Memory B cell (primary cell): ENCODE data around the gene MED17.

ENCODE experiments used
- ATAC-seq: fragments of 150-1000 bp; cut with Tn5 transposase; 2 replicates; pipeline ENCODE4 v1.10.0; 2021; ENCODE audit warnings: low read depth, mild to moderate bottlenecking, moderate library complexity
- DNase-seq, 2 donors: peaks; one replicate each; pipeline ENCODE4 v3.0.0; 2022; ENCODE audit warnings: low spot score in 2 of 2
- H3K27ac Mint-ChIP-seq: one replicate; pipeline ENCODE4 v1.8.0; 2022; ENCODE audit warnings: mild to moderate bottlenecking, moderate library complexity, mixed read lengths
- H3K27me3 Mint-ChIP-seq: one replicate; pipeline ENCODE4 v1.8.0; 2022; ENCODE audit warnings: mixed read lengths
- H3K36me3 Mint-ChIP-seq: one replicate; pipeline ENCODE4 v1.8.0; 2022; ENCODE audit warnings: mild to moderate bottlenecking, mixed read lengths
- H3K4me1 Mint-ChIP-seq: one replicate; pipeline ENCODE4 v1.8.0; 2022; ENCODE audit warnings: mixed read lengths
- H3K4me3 Mint-ChIP-seq: one replicate; pipeline ENCODE4 v1.8.0; 2022; ENCODE audit warnings: mild to moderate bottlenecking, moderate library complexity, mixed read lengths
- H3K9me3 Mint-ChIP-seq: one replicate; pipeline ENCODE4 v1.8.0; 2022; ENCODE audit warnings: mixed read lengths

The MED17 gene

GRCh38 chr11:93840981-93841380, 56.9 kb downstream of the MED17 start:
- no peak for ATAC-seq
- H3K36me3 Mint-ChIP-seq: no peaks in the 10 kb centered on the region
- no peak overlapping the region for H3K27ac Mint-ChIP-seq
- no peaks in the 10 kb centered on the region for H3K4me1 Mint-ChIP-seq
- H3K27me3 Mint-ChIP-seq: peaks cover 2% of the 10 kb centered on the region
- no peak for DNase-seq
- H3K9me3 Mint-ChIP-seq: no peaks in the 10 kb centered on the region
- H3K4me3 Mint-ChIP-seq: no peak overlapping the region

GRCh38 chr11:93841446-93841845, 57.4 kb downstream of the MED17 start:
- no peaks in the 10 kb centered on the region for H3K36me3 Mint-ChIP-seq
- peaks cover 4% of the 10 kb centered on the region for H3K27me3 Mint-ChIP-seq
- H3K9me3 Mint-ChIP-seq: no peaks in the 10 kb centered on the region
- H3K27ac Mint-ChIP-seq: no peak overlapping the region
- DNase-seq (no peak), ATAC-seq (no peak)
- H3K4me3 Mint-ChIP-seq: no peak overlapping the region
- no peaks in the 10 kb centered on the region for H3K4me1 Mint-ChIP-seq

- Mint-ChIP-seq H3K27me3 (peaks cover 4% of the 10 kb centered on the region), H3K4me1 (no peaks in the 10 kb centered on the region), H3K36me3 (no peaks in the 10 kb centered on the region), H3K27ac (no peak overlapping the region), H3K9me3 (no peaks in the 10 kb centered on the region), H3K4me3 (no peak overlapping the region)
- DNase-seq: no peak
- no peak for ATAC-seq
Observed at GRCh38 chr11:93842034-93842433, 58.0 kb downstream of the MED17 start.

- no peak overlapping the region for H3K27ac Mint-ChIP-seq
- H3K9me3 Mint-ChIP-seq: no peaks in the 10 kb centered on the region
- no peaks in the 10 kb centered on the region for H3K36me3 Mint-ChIP-seq
- no peak overlapping the region for H3K4me3 Mint-ChIP-seq
- DNase-seq: no peak
- H3K4me1 Mint-ChIP-seq: no peaks in the 10 kb centered on the region
- H3K27me3 Mint-ChIP-seq: peaks cover 4% of the 10 kb centered on the region
- ATAC-seq: no peak
Observed at GRCh38 chr11:93842461-93842860, 58.4 kb downstream of the MED17 start.

- no peak for DNase-seq
- H3K9me3 Mint-ChIP-seq: no peaks in the 10 kb centered on the region
- H3K4me3 Mint-ChIP-seq: no peak overlapping the region
- H3K36me3 Mint-ChIP-seq: no peaks in the 10 kb centered on the region
- ATAC-seq: no peak
- no peaks in the 10 kb centered on the region for H3K4me1 Mint-ChIP-seq
- H3K27me3 Mint-ChIP-seq: peaks cover 7% of the 10 kb centered on the region
- H3K27ac Mint-ChIP-seq: no peak overlapping the region
Observed at GRCh38 chr11:93843906-93844305, 59.8 kb downstream of the MED17 start.

- no peak overlapping the region for H3K27ac Mint-ChIP-seq
- H3K4me1 Mint-ChIP-seq: no peaks in the 10 kb centered on the region
- H3K4me3 Mint-ChIP-seq: no peak overlapping the region
- DNase-seq: no peak
- H3K36me3 Mint-ChIP-seq: no peaks in the 10 kb centered on the region
- H3K9me3 Mint-ChIP-seq: no peaks in the 10 kb centered on the region
- ATAC-seq: no peak
- peaks cover 10% of the 10 kb centered on the region for H3K27me3 Mint-ChIP-seq
Observed at GRCh38 chr11:93844568-93844967, 60.5 kb downstream of the MED17 start.

GRCh38 chr11:93845181-93846092, 61.4 kb downstream of the MED17 start:
- no peak for DNase-seq
- Mint-ChIP-seq H3K4me1 (no peaks in the 10 kb centered on the region), H3K27ac (no peak overlapping the region), H3K36me3 (no peaks in the 10 kb centered on the region), H3K27me3 (peaks cover 11% of the 10 kb centered on the region), H3K9me3 (no peaks in the 10 kb centered on the region), H3K4me3 (no peak overlapping the region)
- no peak for ATAC-seq

- DNase-seq: no peak
- no peak for ATAC-seq
- H3K36me3 Mint-ChIP-seq: no peaks in the 10 kb centered on the region
- H3K4me3 Mint-ChIP-seq: no peak overlapping the region
- no peaks in the 10 kb centered on the region for H3K9me3 Mint-ChIP-seq
- peaks cover 13% of the 10 kb centered on the region for H3K27me3 Mint-ChIP-seq
- H3K4me1 Mint-ChIP-seq: no peaks in the 10 kb centered on the region
- H3K27ac Mint-ChIP-seq: no peak overlapping the region
Observed at GRCh38 chr11:93846411-93846810, 62.3 kb downstream of the MED17 start.

GRCh38 chr11:93849201-93849600, 65.1 kb downstream of the MED17 start:
- Mint-ChIP-seq H3K4me1 (no peaks in the 10 kb centered on the region), H3K9me3 (no peaks in the 10 kb centered on the region), H3K36me3 (no peaks in the 10 kb centered on the region), H3K27ac (no peak overlapping the region), H3K27me3 (peaks cover 13% of the 10 kb centered on the region), H3K4me3 (no peak overlapping the region)
- ATAC-seq: no peak
- no peak for DNase-seq

- H3K9me3 Mint-ChIP-seq: no peaks in the 10 kb centered on the region
- DNase-seq (no peak), ATAC-seq (no peak)
- peaks cover 13% of the 10 kb centered on the region for H3K27me3 Mint-ChIP-seq
- H3K27ac Mint-ChIP-seq: no peak overlapping the region
- no peak overlapping the region for H3K4me3 Mint-ChIP-seq
- no peaks in the 10 kb centered on the region for H3K4me1 Mint-ChIP-seq
- no peaks in the 10 kb centered on the region for H3K36me3 Mint-ChIP-seq
Observed at GRCh38 chr11:93849751-93850593, 65.9 kb downstream of the MED17 start.

- H3K36me3 Mint-ChIP-seq: no peaks in the 10 kb centered on the region
- no peaks in the 10 kb centered on the region for H3K4me1 Mint-ChIP-seq
- no peaks in the 10 kb centered on the region for H3K9me3 Mint-ChIP-seq
- H3K27ac Mint-ChIP-seq: no peak within 1 kb of the TSS
- no peak for ATAC-seq
- H3K27me3 Mint-ChIP-seq: peaks cover 13% of the 10 kb centered on the region
- no peak within 1 kb of the TSS for H3K4me3 Mint-ChIP-seq
- no peak for DNase-seq
Observed at GRCh38 chr11:93850594-93851018, 66.5 kb downstream of the MED17 start, which contains the start of gene VSTM5. TSS of gene VSTM5 (minus strand) at chr11:93850618. CDS start at chr11:93850502, 116 bp downstream.

GRCh38 chr11:93852242-93852641, 68.2 kb downstream of the MED17 start:
- Mint-ChIP-seq H3K9me3 (no peaks in the 10 kb centered on the region), H3K4me3 (no peak overlapping the region), H3K36me3 (no peaks in the 10 kb centered on the region), H3K27me3 (peaks cover 14% of the 10 kb centered on the region), H3K4me1 (no peaks in the 10 kb centered on the region), H3K27ac (no peak overlapping the region)
- no peak for DNase-seq
- no peak for ATAC-seq

- H3K27ac Mint-ChIP-seq: no peak overlapping the region
- H3K4me3 Mint-ChIP-seq: no peak overlapping the region
- H3K9me3 Mint-ChIP-seq: no peaks in the 10 kb centered on the region
- H3K4me1 Mint-ChIP-seq: no peaks in the 10 kb centered on the region
- ATAC-seq (no peak), DNase-seq (no peak)
- peaks cover 6% of the 10 kb centered on the region for H3K27me3 Mint-ChIP-seq
- no peaks in the 10 kb centered on the region for H3K36me3 Mint-ChIP-seq
Observed at GRCh38 chr11:93857413-93858120, 73.5 kb downstream of the MED17 start.
